Duodenal mucosa (tissue), 2 donors: Measurements from ENCODE around the gene DCUN1D3.

Source experiments
- H3K27ac ChIP-seq: one replicate; pipeline ENCODE4 v1.7.0; 2013; ENCODE audit warnings: low read depth, low read length
- H3K27me3 ChIP-seq, 2 donors: one replicate each; pipeline ENCODE4 v1.7.0; 2013; ENCODE audit warnings: low read length in 2 of 2, control low read depth in 1 of 2; ENCODE audit not compliant: insufficient read depth in 2 of 2, control insufficient read depth in 1 of 2
- H3K36me3 ChIP-seq, 2 donors: one replicate each; pipeline ENCODE4 v1.7.0; 2013; ENCODE audit warnings: low read length in 2 of 2, control low read depth in 1 of 2; ENCODE audit not compliant: insufficient read depth in 2 of 2, control insufficient read depth in 1 of 2
- H3K4me1 ChIP-seq, 2 donors: one replicate each; pipeline ENCODE4 v1.7.0; 2013; ENCODE audit warnings: low read length in 2 of 2, control low read depth in 1 of 2; ENCODE audit not compliant: insufficient read depth in 2 of 2, control insufficient read depth in 1 of 2
- H3K4me3 ChIP-seq, 2 donors: one replicate each; pipeline ENCODE4 v1.7.0; 2013; ENCODE audit warnings: low read length in 2 of 2, low read depth in 1 of 2
- H3K9ac ChIP-seq, 2 donors: one replicate each; pipeline ENCODE4 v1.7.0; 2013; ENCODE audit warnings: low read length in 2 of 2, low read depth in 1 of 2
- H3K9me3 ChIP-seq, 2 donors: one replicate each; pipeline ENCODE4 v1.7.0; 2013; ENCODE audit warnings: low read length in 2 of 2, control low read depth in 1 of 2; ENCODE audit not compliant: control insufficient read depth in 1 of 2

DCUN1D3 gene

DNA sequence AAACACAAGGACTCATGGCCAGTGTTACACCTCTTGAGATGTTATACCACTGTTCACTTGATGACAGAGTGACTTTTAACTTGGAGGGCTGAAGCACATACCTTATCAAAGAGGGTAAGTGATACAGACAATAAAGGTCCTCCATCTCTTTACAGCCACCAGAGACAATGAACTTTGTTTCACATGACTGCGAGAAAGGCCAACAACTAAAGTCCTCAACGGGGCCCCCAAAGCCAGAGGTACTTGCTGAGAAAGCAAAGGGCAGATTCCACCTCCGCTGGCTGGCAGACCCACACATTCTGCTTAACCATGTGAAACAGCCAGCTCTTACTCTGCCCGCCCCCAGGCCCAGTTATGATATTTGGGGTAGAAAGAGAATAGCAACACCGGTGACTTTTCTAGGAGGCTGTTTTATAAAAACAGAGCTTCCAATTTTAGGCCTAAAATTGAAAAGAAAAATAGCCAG lies 21.4 kb downstream of the DCUN1D3 start:
- no peaks in the 10 kb centered on the region for H3K9me3 ChIP-seq
- no peak overlapping the region for H3K9ac ChIP-seq
- H3K4me3 ChIP-seq = no peak overlapping the region
- peaks cover 11 to 33% of the 10 kb centered on the region in 2 donors for H3K4me1 ChIP-seq
- no peaks in the 10 kb centered on the region for H3K27me3 ChIP-seq
- no peak overlapping the region for H3K27ac ChIP-seq
- H3K36me3 ChIP-seq = no peaks in the 10 kb centered on the region

DNA sequence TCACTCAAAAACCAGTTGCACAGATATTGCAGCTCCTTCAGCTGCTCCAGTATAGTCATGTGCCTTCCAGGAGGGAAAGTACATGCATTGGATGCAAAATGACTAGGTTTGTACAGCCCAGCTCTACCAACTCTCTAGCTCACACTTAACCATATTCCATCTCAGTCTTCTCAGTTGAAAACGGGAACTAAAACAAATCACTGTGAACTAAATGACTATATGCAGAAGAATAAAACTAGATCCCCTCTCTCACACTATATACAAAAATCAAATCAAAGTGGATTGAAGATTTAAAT lies 24.9 kb downstream of the DCUN1D3 start:
- Histone ChIP-seq H3K36me3 (no peaks in the 10 kb centered on the region), H3K4me3 (no peak overlapping the region), H3K27me3 (no peaks in the 10 kb centered on the region), H3K9ac (no peak overlapping the region), H3K4me1 (peaks cover 14 to 32% of the 10 kb centered on the region in 2 donors), H3K9me3 (no peaks in the 10 kb centered on the region), H3K27ac (no peak overlapping the region)

DNA sequence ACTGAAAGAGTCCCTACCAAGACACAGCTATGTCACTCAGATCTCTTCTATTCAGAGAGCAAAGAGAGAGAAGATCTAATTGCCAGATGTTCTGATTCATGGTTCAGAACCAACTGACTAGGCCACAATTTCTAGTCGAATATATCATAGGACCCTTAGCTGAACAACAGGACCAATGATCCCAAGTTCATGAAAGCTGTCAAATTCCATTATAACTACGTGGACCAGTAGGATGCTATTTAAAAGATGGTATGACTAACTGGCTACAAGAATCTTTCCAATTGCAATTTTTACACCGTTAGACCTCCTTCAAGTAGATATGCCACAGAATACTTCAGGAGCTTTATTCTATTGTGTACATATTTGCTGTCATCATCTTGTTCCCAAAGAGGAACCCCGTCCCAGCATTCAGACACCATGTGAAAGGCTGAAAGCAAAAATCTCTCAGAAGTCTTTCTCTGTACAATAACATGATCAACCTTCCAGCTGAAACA lies 26.0 kb downstream of the DCUN1D3 start:
- Histone ChIP-seq H3K27me3 (no peaks in the 10 kb centered on the region), H3K9ac (no peak overlapping the region), H3K36me3 (no peaks in the 10 kb centered on the region), H3K4me1 (peaks cover 22 to 32% of the 10 kb centered on the region in 2 donors), H3K4me3 (no peak overlapping the region), H3K9me3 (no peaks in the 10 kb centered on the region), H3K27ac (no peak overlapping the region)

DNA sequence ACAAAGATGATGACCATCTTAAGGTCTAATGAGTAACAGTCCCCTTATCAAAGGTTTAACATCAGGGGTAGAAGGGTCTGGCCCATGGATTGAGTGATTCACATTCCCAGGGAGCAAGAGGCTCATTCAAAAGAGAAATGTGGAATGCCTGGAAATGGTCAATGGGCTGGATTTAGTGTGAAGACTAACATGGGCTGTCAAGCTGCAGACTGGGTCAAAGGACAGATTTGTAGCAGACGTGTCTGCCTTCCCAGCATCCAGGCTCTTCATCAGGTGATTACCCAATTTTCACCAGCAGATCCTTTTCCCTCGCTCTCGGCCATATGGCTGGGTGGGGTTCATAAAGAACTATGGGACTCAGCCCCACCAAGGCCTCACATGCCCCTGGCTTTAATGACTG lies 26.8 kb downstream of the DCUN1D3 start:
- H3K4me1 ChIP-seq = peaks cover 29 to 30% of the 10 kb centered on the region in 2 donors
- no peak overlapping the region for H3K4me3 ChIP-seq
- H3K27ac ChIP-seq = no peak overlapping the region
- H3K9me3 ChIP-seq = no peaks in the 10 kb centered on the region
- no peak overlapping the region for H3K9ac ChIP-seq
- H3K36me3 ChIP-seq = no peaks in the 10 kb centered on the region
- no peaks in the 10 kb centered on the region for H3K27me3 ChIP-seq

DNA sequence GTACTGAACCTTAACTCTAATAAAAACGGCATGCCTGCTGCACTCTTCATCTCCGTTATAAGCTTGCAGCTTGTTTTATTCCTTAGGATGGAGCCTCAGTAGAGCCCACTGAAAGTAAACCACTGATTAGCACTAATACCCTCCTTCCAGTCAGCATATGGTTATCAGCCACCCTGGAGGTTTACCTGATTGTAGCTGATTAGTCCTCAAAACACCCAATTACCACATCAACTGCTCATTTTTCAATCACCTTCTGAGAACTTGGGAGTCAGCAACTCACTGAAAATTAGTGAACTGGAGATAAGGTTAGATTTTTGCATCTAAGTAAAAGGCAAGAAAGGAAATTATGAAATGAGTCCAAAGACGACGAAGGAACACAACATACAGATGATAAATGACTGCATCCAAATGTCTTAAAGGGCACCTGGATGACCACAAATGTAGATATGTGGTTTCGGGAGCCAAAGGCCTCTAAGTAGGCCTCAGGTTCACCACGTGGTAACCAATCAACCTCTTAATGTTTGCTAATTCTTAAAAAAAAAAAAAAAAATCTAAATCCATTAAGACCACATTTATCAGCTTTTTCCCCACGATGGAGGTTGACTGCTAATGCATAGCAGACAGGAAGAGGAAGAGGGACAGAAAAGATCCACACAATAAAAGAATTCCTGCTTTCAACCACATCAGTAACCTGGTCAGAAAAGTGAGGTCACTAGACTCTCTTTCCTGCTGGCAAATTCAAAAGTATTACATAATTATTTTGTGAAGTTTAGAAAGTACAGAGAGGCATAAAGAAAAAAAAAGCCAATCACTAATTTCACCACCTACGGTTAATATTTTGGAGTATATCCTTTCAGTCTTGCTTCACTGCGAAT lies 28.0 kb downstream of the DCUN1D3 start:
- H3K4me1 ChIP-seq = peaks cover 35 to 37% of the 10 kb centered on the region in 2 donors
- H3K4me3 ChIP-seq = no peak overlapping the region
- no peak overlapping the region for H3K27ac ChIP-seq

DNA sequence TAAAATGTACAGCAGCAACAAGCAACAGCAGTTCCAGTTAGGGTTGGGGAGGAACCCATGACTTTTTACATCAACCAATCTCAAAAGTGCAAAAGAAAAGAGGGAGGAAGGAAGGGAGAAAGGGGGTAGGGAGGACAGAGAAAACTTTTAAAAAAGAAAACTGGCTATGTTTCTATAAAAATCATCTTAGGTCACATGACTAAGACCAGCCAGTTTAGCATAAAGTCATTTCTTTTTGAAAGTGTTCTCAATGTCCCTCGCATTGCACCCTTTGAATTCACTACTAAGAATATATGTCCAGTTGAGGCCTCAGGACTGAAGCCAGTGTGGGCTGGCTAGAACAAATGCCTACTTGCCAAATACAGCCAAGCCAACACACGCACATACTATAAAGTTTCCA lies 28.9 kb downstream of the DCUN1D3 start:
- Histone ChIP-seq H3K9me3 (no peaks in the 10 kb centered on the region), H3K4me1 (peaks cover 42 to 46% of the 10 kb centered on the region in 2 donors), H3K36me3 (no peaks in the 10 kb centered on the region), H3K4me3 (no peak overlapping the region), H3K9ac (no peak overlapping the region), H3K27me3 (no peaks in the 10 kb centered on the region), H3K27ac (no peak overlapping the region)

More for the DNA sequence above, 28.0 kb downstream of the DCUN1D3 start:
- Histone ChIP-seq H3K27me3 (no peaks in the 10 kb centered on the region), H3K9ac (no peak overlapping the region), H3K36me3 (no peaks in the 10 kb centered on the region), H3K9me3 (no peaks in the 10 kb centered on the region)

DNA sequence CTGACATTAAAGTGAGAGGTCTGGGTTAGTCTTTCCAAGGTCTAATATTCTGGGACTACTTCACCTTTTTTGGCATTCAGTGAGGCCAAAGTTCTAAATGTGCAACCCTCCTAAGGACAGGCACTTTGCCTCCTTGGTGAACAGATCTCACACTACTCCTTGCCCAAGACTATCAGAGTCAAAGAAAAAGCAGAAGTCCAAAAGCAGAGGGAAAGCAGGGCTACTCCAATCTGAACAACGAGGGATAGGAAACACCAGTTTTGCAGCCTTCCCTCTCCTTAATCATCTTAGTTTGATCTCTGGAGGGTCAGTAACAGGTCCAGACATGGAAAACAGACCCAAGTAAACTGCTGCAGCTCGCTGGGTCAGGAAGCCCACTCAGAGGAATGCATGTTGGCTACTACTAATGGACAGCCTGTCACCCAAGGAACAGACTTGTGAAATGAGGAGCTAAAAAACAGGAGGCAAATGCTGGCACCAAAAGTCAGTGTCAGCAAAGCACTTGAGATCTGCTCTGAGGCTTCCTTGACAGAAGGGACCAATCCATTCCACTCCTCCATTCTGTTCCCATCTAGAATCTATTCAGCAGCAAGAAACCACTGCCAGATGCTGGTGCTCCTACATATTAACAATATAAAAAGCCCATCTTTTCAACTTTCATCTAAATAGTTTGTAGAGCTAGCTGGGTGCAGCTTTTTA lies 29.9 kb downstream of the DCUN1D3 start:
- Histone ChIP-seq H3K27ac (no peak overlapping the region), H3K4me1 (peaks cover 42 to 55% of the 10 kb centered on the region in 2 donors)

DNA sequence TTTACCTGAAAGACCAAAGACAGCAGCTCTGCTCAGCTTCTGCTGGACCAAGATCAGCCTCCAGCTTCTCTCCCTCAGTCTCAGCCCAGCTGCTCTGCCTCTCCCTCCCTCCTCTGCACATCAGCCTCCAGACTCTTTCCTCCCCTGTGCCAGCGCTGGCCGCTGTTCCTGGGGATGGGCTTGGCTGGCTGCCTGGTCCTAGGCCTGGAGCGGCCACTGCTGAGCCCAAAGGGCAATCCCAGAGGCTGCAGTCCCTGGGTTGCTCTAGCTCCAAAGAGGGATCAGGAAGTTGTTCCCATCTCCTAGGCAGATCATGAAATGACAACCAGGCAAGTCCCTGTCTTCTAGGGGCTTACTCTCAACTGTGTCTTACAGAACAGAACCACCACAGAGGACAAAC lies 31.3 kb downstream of the DCUN1D3 start:
- no peaks in the 10 kb centered on the region for H3K27me3 ChIP-seq
- H3K36me3 ChIP-seq = no peaks in the 10 kb centered on the region
- H3K4me1 ChIP-seq = peaks cover 32 to 52% of the 10 kb centered on the region in 2 donors
- no peak overlapping the region for H3K27ac ChIP-seq
- H3K9me3 ChIP-seq = no peaks in the 10 kb centered on the region
- H3K9ac ChIP-seq = no peak overlapping the region
- no peak overlapping the region for H3K4me3 ChIP-seq

More for the DNA sequence above, 29.9 kb downstream of the DCUN1D3 start:
- H3K4me3 ChIP-seq = no peak overlapping the region
- H3K36me3 ChIP-seq = no peaks in the 10 kb centered on the region
- no peaks in the 10 kb centered on the region for H3K9me3 ChIP-seq
- no peaks in the 10 kb centered on the region for H3K27me3 ChIP-seq
- no peak overlapping the region for H3K9ac ChIP-seq

DNA sequence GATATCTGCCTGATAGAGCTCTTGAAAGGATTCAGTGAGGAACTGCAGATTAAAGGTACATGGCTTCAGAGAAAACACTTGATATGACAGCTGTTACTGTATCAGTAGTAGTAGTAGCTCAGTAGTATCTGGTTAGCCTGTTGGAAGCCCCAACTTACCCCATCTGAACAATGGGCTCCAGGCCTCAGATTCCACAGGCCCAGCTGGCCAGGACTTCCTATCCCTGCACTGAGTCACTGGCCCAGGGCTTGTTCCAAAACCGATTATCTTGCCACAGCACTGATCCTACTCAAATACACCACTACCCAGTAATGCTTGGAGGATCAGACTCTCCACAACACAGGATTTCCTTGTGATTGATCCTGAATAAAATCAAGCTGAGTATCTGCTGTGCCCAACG lies 32.6 kb downstream of the DCUN1D3 start:
- Histone ChIP-seq H3K27me3 (no peaks in the 10 kb centered on the region), H3K4me1 (peaks cover 31 to 52% of the 10 kb centered on the region in 2 donors), H3K27ac (no peak overlapping the region), H3K9ac (no peak overlapping the region), H3K4me3 (no peak overlapping the region), H3K36me3 (no peaks in the 10 kb centered on the region), H3K9me3 (no peaks in the 10 kb centered on the region)

DNA sequence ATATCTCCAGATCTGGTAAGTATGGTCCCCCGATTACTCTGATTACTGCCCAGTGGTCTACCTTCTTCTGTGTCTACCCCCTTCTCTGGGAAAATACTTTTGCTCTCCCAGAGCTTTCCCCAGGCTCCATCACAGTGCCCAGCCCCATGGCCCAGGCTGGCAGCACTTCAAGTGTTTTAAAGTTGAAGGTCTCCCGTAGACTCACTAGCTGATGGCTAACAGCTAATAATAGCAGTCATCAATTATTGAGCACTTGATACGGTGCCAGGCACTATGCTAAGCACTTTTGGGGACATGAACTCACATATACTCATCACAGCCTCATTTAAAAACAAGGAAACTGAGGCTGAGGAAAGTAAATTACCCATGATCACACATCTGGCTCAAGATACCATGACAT lies 33.4 kb downstream of the DCUN1D3 start:
- no peak overlapping the region for H3K27ac ChIP-seq
- H3K4me3 ChIP-seq = no peak overlapping the region
- H3K4me1 ChIP-seq = peaks cover 31 to 52% of the 10 kb centered on the region in 2 donors
- H3K27me3 ChIP-seq = no peaks in the 10 kb centered on the region
- no peak overlapping the region for H3K9ac ChIP-seq
- peaks cover 7% of the 10 kb centered on the region in 2 donors for H3K36me3 ChIP-seq
- H3K9me3 ChIP-seq = no peaks in the 10 kb centered on the region
